ENCODE results near the gene TTN.
A peak's percentile ranks its signal among the peaks of the same experiment; 100 is the strongest.

TTN gene

DNA sequence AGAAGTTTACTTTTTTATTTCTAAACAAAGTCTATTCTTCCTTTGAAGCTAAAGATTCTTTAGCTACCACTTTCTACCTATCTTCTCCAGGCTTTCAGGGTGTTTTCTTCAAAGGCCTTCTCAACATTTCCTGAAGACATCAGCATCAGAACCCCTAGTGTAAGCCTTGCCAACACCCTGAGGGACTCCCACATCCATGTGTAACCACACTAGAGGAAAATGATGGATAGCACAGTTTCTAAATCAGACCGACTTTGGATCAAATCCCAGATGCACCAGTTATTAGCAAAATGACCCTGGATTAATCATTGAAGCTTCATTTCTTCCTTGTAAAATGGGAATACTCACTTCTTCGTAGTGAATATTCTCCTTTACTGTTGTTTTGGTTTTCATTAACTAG, 4.7 kb upstream of the TTN start:
- no peak for DNase-seq (ENCODE audit: low spot score)

DNA sequence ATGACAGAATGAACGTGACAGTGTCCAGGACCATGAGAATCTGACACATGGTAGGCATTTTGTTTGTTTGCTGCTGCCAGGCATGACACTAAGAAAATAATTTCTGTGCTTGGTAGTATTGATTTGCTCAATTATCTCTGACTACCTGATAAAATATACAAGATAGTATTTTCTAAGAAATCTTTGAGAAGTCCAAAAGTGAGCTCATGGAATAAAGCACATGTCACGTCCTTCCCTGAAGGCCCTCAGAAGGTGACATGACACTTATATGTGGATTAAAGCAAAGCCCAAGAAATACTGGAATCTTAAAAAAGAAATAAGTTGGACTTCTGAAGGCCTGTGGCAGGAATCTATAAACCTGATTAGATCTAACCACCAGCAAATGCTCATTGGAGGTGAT, 3.8 kb upstream of the TTN start:
- no peak for DNase-seq (ENCODE audit: low spot score)

DNA sequence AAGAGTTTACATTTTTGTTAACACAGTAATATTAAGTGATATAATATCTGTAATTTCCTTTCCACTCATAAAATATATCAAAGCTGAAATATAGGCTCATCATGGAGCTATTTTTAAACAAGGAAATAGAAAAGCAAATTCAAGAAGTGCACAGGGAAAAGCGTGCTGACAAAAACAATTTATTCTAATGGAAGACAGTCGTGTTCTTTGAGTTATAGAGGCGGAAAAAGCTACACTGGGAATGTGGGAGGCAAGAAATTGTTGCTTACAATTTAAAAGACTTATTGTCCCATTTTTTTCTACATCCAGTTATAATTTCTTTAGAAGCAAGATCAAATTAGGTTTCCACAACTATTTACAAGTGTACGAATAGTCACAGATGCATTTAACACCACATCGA, 3.2 kb upstream of the TTN start:
- no peak for DNase-seq (ENCODE audit: low spot score)

DNA sequence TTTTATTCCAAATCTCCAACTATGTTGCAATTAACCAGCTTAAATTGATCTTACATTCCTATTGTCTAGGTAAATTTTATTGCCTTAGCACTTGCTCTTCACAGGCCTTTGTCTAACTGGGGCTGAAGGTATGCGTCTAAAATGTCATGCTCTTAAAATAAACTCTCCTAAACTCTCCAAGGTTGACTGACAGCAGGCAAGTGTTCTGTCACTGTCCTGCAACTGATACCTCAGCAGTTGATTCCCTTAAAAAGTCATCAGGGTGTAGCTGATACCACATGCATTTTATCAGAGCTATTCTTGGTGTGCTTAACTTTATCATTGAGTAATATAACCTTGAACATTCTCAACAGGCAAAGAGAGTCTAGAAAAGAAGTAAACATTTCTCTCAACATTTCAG, 680 bp downstream of the TTN start:
- no peak for DNase-seq (ENCODE audit: low spot score)

DNA sequence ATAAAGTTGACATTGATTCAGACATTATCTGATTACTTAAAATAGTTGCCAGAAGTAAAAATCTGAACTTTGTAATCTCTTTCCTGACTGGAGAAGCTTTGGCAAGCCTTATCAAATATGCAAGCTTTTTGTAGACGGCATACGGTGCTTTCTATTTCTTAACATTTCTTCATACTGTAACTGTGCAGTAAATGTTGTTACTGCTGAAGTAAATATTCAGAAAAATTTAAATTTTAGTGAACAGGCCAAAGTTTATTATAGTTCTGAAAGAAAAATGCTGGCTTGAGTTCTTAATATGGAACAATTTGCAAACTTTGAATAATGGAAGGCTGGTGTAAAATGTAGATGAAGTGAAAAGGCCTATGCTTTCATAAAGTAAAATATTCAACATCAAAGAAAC, 1.8 kb downstream of the TTN start:
- no peak for DNase-seq (ENCODE audit: low spot score)

DNA sequence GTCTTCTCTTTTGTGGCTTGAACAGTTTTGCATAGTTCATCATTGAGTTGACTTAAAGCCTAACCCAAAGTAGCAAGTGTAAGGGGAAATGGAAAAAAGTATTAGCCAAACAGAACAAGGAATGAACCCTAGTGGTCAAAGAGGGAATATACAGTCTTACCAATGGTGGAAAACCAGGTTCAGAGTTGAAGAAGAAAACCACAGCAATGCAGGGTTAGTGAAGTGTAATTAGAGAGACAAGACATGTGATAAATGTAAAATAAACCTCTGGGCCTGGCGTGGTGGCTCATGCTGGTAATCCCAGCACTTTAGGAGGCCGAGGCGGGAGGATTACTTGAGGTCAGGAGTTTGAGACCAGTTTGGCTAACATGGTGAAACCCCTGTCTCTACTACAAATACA, 2.4 kb downstream of the TTN start:
- no peak for DNase-seq (ENCODE audit: low spot score)

DNA sequence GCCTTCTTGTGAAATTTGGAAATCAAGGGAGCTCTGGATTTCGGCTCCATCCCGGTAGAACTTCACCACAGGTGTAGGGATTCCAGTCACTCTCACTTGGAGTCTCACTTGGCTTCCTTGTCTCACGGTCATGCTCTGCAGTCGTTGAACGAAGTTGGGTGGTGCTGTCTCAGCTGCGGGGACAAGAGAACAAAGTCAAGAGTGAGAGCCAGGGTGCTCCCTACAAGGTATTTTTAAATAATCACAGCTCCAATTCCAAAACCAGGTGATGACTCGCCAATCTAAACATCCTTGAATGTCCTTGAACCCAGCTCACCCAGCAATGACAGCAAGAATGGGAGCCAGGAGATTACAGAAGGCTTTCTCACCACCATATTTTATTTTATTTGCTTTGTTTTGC, 6.7 kb downstream of the TTN start:
- no peak for DNase-seq (ENCODE audit: low spot score)

DNA sequence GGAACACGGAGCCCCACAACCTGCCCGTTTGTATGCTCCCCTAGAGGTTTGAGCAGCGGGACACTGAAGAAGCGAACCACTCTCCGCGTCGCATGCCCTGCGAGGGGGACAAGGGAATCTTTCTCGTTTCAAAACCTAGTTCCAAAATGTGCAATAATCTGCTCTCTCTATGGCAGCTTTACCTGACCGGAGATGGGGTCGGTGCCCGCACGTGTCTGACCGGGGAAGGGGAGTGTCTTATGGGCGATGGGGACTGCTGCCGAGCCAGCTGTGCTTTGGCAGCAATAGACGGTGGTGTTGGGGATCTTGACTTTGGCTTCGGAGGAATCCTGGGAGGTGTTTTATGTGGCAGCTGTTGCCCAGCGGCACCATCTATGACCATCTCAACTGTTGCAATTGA, 7.9 kb downstream of the TTN start:
- no peak for DNase-seq (ENCODE audit: low spot score)

DNA sequence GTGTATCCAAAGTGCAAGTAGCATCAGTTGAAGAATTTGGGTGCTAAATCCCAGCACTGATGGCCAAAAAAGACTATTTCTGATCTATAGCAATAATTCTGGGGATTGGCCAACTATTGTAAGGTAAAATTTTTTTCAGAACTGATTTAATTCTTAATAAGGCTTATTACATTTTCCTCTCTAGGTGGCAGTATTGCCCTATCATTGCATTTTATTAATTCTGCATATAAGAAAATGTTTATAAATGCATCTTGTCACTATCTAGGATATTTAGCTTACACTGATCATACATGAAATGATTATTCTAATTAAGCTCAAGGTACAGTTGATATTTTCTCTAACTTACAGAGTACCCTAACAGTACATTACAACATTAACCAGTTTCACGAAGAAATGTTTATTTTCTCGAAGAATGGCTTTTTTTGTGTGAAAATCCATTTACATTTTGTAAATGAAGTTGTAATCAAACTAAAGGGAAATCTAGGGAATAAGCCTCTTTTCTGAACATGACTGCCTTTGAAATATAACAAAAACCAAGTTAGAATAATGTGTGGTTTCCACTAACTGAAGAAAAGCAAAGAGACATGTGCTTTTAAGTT, 11.0 kb downstream of the TTN start:
- DNase-seq (ENCODE audit: low spot score): peak; percentile 69

DNA sequence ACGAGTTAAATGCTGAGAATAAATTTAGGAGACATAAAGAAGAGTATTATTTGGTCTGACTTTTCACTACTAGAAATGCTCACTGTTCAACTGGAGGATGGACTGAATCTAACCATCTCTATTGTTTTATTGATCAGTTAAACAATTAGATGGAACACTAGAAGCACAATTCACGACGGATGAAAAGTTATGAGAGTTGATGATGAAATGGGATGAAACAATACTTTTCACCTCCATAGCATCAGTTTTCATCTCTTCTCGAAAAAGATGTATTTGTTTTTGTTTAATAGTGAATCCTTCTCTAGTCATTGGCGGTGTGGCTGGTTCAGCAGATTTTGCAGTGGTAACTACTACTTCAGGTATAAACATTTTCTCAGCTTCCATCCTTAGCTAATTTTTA, 19.3 kb downstream of the TTN start:
- DNase-seq (ENCODE audit: low spot score): no peak

DNA sequence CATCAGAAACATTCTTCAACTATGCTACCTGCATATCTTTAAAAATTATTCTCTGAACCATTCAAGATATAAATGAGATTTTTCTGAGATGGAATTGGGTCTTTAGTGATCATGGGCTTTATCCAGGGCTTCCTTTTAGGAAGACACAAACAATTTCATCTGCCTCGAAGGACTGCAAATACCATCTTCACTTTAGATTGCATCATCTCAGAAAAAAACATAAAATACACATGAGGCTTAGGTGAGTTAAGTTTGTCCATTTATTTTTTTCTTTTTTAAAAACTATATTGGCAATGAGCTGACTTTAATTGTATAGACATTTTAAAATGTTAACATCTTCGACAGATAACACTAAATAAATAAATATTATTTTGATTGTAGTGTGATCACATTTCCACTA, 20.1 kb downstream of the TTN start:
- DNase-seq (ENCODE audit: low spot score): no peak

DNA sequence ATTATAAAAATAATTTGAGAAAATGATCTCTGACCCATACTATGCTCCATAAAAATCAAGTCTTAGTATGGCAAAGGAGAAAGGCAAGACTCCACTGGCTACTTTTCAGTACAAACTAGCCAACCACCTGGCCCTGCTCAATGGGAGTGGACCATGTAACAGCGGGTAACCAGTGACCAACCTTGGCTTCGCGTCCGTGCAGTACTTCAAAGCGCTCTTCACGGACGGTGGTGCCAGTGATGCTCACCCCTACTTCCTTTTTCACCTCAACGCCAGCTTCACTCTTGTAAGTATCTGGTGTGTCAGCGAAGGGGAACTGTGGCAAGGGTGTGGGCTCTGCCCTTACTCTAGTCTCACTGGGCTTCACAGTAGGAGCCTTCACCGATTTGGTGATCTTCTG, 23.3 kb downstream of the TTN start:
- DNase-seq (ENCODE audit: low spot score): no peak

DNA sequence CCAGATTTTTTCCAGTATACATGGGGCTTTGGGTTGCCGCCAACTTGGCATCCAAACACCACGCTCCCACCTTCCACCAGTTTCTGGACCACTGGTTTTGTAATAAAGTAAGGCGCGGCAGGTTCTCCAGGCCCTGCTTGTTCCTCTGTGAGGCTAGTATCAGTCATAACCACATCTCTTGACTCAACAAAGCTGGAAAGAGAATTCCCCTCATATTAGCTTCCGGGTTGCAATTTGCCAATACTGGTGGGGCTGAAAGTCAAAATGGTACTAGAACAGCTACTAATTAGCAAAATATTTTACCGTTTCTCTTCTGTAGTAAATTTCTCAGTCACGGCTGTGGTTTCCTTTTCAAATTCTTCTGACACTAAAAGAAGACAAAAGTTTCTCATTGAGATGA, 25.0 kb downstream of the TTN start:
- DNase-seq (ENCODE audit: low spot score): no peak

DNA sequence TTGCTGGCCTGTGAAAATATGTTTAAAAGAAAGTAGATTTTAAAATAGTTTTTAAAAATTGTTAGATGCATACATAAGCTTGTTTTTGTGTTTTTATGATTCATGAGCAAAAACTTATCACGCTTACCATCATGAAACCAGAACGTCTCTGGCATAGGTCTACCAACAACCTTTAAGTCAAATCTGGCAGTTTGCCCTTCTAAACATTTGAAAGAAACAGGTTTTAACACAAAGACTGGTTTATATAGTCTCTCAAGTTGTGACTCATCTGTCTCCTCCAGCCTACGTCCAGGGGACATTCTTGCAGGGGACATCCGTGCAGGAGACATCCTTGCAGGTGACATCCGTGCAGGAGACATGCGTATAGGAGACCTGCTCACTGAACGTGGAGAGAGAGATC, 29.6 kb downstream of the TTN start:
- DNase-seq (ENCODE audit: low spot score): no peak

DNA sequence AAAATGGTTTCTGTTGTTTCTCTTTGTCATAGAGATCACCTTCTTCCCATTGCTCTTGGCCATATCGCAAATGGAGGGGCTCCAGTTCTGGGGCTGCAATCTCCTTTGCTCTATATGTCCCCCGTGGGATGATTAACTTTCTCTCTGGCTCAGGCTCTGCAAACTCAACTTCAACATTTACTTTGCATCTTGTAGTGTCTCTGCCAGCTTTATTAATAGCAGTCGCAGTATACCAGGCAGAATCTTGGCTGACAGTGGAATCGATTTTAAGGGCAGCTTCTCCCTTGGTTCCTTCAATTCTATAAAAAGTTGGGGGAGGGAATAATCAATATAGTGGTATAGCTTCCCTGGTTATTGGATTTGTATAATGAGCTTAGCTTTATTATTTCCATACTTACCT, 30.5 kb downstream of the TTN start:
- DNase-seq (ENCODE audit: low spot score): no peak

DNA sequence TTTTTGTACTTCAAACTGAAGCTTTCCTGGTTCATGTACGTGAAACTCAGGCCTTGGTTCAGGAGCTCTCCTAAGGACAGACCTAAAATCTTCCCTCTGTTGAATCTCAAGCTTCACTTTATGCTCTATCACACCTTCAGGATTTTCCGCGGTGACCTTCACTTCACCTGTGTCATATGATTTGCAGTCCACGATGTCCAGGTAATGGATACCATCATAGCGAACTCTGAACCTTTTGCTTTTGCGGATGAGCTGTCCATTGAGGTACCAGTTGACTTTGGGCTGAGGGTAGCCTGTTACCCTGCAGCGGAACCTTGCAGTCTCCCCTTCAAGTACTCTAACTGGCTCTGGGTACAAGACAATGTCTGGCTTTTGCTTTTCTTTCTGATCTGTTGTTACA, 31.2 kb downstream of the TTN start:
- DNase-seq (ENCODE audit: low spot score): no peak

DNA sequence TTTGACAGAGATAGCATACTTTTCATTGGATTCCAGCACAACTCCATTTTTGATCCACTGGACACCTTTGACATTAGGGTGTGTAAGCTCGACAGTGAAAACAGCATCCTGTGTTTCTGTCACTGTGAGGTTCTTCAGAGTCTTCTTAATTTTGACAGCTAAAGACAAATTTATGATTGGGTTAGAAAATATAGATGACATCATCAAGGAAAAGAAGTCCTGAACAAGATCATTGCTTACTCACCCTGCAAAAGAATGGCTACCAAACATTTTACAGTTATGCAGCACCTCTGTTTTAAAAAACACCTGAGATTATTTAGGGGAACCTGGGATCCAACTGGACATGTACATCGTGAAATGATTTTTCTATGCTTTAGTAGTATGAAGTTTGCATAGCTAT, 36.7 kb downstream of the TTN start:
- DNase-seq (ENCODE audit: low spot score): no peak

DNA sequence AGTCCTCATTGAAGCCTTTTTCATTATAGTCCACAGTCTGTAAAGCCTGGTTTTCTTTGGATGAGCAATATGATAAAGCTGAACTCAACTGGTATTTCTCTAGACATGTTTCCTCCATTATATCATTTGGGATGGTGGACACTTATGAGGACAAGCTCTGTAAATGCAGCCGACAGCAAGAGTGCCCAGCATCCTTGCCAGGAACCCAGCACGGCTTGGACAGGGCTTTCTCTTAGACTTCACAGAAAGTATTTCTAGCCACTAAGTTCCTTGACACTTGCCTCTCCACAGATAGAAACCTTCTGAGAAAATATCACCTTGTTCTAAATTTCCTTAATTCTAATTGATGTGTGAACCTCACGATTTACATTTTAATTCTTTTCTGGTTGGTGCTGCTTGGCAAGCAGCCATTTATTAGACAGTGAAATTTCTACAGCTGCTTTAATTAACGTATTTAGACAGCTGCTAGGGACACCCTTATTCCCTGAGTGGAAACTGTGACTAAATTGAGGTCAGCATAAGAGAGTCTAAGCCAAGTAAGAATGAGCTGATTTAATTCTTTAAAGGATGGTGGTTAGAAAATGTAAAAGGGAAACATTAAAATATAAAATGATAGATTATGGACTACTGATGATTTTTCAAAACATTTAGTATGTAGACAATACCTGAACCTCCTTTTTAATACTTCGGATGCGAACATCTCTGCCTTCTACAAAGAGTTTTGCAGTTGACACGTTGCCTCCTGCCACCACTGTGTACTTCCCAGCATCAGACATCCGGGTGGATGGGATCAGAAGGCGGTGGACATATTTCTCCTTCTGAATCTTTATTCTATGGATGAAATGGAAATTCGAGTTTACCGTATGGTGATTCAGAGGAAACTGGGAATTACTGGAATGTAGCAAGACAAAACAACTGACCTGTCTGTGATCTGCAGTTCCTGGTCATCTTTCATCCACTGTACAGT, 39.8 kb downstream of the TTN start:
- DNase-seq (ENCODE audit: low spot score): no peak

DNA sequence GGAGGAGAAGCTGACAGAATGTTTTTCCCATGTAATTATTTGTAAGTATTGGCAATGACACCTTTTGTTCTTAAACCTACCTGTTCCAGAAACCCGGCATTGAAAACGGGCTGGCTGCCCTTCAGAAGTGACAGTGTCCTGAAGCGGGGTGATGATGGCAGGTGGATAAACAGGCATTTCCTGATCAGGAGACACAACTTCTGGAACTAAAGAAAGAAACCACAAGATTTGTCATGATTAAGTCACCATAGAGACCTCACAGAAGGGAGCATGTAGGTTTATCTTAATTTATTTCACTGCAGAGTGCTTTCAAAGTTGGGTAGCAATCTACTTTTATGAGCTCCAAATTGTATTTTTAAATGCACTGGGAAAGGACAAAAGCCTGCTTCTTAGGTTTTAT, 43.1 kb downstream of the TTN start:
- DNase-seq (ENCODE audit: low spot score): no peak

DNA sequence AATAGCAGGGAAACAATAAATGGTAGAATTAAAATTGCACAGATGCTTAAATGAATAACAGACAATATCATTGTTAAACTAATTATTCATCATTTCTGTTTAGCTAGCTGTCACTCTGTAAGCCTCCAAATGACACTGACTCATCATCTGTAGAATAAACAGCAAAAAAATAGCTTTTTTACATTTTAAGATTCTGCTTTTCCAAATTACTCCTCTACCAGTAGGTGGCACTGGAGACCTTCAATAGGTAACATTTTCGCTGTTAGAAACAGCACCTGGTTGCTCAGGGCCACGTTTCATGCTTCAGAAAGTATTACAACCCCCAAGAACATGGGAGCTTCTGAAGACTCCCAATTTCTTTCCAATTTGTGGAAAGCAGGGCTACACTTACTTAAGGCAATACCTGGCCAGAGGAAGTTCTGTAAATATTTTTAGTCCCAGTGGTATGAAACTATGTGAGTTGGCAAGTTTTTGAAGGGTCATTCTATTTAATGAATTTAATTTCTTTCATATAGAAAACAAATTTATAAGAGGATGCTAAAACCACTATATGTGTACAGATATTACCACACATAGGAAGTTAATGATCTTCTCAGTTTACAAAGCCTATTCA, 45.4 kb downstream of the TTN start:
- peak; percentile 49 for DNase-seq (ENCODE audit: low spot score)

DNA sequence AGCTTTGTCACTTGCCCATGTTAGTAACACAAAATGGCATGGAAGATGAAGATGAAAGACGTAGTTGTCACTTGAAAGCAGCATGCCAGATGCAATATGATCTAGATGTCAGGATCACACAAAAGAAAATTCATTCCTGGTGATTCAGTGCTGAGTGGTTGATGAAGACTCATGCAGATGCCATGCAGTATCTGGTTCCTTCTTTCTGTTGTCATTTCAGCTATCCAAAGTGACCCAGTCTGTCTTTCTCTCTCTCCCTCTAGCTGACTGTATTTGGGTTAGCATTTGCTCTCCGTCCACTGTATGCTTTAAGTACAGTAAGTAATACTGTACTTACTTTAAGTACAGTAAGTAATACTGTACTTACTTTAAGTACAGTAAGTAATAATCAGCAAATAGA, 50.4 kb downstream of the TTN start:
- DNase-seq (ENCODE audit: low spot score): peak; percentile 24

DNA sequence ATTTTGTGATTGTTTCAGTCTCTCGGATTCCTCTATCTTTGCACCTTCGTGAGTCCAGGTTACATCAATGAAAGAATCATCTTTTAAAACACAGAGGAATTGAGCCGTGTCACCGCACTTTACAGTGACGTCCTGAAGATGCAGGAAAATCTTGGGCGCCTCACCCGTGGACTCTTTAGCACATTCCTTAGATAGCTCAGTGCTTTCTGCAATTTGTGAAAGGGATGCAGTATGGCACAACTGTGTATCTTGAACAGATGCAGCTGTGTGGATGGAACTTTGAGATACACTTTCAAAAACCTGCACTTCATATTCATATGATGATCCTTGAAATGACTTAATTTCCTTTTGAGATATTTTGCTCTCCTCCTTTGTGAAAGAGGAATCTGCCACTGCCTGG, 50.9 kb downstream of the TTN start:
- DNase-seq (ENCODE audit: low spot score): no peak

DNA sequence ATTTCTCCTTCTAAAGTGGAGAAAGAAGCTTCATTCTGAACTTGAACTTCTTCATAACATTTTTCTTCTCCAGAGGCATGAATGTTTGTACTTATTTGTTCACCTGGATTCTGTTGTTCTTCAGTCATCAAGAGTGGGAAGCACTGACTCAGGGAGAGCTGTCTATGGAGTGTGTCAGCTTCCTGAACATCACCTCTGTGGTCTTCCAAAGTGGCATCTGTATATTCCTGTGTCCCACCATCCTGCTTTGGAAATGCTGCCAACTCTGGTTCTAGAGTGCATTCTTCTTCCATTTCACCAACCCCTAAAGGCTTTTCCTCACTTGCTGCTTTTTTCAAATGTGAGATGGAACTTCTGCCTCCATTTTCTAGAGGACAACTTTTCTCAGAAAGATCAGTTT, 59.5 kb downstream of the TTN start:
- peak; percentile 52 for DNase-seq (ENCODE audit: low spot score)

All from kidney capillary endothelial cell (primary cell).